Right hindlimb (tissue), 1 donor: ENCODE data around the gene KCNK18.
A peak's percentile ranks its signal among the peaks of the same experiment; 100 is the strongest.
"Not testable (repeated sequence)": the region's sequence is repeated elsewhere in the genome, so short reads cannot be mapped to it uniquely, and the experiment has no call there.

Experiments
- DNase-seq: peaks from one replicate; pipeline ENCODE4 v3.0.0-alpha.2; 2018

KCNK18 gene

DNA sequence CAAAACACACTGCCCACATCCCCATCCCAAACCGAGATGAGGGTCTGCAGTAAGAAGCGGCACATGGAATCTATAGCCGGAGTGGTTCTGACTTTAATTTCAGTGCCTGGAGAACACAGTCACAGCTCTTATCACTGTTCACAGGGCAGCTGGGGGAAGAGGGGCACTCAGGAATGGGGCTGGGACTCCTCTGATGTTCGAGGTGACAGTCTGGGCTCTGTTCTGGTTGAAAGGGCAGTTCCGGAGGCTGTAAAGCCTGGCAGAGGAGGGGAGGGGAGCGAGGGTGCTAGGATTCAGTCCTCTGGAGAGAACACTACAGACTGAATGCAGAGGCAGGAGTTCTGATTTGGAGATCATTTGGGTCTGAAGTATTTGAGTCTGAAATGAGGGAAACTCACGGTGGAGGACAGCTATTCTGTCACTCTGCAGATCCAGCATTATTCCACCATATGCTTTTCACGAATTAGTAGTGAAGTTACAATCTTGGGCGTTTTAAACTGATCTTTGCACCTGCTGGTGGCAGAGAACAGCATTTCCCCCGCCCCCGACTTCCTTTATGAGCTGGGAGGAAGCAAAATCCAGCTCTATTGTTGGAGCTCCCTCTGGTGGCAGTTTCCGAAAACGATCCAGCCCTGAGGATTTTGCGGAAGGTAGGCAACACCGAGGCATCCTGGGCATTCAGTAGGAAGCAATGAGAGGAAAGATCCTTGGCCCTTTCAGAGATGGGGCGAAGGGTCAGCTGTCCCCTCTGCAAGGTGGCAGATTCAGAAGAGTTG lies 22.7 kb upstream of the KCNK18 start:
- DNase-seq: peak; percentile 76

DNA sequence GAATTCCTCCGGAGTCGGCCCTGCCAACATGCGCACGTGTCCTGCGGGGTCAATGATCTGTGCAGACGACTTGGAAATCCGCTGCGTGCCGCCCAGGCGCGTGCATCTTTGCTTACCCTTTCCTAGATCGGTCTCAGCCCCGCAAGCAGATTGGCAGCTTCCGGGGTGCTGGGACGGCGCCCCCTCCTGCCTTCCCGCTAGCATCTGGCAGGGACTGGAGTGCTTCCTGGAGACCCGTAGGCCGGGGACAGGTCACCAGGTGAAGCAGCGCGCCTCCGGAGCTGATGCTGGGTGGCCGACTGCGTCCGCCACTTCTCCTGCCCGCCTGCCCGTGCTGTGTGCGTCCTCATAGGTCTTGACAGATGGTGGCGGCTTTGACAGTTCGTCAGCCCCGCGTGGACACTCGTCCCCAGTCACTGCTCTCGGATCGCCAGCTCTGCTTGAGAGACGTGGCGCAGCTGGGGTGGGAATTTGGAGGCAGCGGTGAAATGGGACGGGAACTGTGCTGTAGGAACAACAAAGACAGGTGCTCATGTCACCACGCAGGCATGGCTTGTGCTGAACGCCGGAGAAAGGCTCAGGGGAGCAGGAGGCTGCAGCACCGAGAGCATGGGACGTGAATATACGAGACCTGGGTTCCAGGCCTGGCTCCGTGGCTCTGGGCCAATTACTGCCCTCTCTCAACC lies 21.9 kb upstream of the KCNK18 start:
- peak; percentile 29 for DNase-seq

- peak; percentile 74 for DNase-seq
Observed at GRCh38 chr10:117175901-117176534, 21.3 kb upstream of the KCNK18 start.

- no peak for DNase-seq
Observed at GRCh38 chr10:117178190-117178589, 19.1 kb upstream of the KCNK18 start.

DNA sequence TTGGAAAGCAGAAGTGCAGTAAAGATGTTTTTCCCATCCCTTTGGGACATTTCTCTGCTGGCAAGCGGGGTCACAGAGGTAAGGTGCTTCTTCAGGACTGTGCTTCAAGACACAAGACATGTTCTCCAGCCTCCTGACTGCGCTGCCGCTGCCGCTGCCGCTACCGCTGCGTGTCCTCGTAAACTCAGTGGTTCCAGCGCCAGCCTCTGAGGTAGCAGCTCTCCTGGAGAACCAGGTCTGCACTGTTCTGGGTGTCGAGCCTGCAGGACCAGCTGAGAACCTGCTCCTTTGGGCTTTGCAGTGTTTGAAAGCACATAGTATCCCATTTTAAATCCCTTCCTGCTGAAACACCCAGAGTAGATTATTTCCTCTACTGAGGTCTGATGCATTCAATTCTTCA lies 13.0 kb upstream of the KCNK18 start:
- DNase-seq: no peak

DNA sequence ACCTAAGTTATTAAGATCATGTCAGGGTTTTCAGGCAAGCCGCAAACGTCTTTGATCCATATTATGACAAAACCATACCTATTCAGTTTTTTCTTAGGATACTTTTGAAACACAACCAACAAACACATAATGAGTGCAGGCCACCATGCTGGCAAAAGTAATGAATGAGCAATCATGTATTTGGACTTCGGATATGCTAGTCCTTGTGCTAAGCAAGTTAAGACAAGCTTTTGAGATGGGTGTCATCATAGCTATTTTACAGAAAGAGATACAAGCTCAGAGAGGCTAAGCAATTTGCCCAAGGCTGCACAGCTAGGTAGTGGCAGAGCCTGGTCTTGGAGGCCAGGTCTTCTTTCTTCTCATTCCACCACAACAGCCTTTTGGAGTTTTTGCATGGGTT lies 12.5 kb upstream of the KCNK18 start:
- no peak for DNase-seq

GRCh38 chr10:117185817-117186216 lies 11.5 kb upstream of the KCNK18 start:
- DNase-seq: not testable (repeated sequence)

DNA sequence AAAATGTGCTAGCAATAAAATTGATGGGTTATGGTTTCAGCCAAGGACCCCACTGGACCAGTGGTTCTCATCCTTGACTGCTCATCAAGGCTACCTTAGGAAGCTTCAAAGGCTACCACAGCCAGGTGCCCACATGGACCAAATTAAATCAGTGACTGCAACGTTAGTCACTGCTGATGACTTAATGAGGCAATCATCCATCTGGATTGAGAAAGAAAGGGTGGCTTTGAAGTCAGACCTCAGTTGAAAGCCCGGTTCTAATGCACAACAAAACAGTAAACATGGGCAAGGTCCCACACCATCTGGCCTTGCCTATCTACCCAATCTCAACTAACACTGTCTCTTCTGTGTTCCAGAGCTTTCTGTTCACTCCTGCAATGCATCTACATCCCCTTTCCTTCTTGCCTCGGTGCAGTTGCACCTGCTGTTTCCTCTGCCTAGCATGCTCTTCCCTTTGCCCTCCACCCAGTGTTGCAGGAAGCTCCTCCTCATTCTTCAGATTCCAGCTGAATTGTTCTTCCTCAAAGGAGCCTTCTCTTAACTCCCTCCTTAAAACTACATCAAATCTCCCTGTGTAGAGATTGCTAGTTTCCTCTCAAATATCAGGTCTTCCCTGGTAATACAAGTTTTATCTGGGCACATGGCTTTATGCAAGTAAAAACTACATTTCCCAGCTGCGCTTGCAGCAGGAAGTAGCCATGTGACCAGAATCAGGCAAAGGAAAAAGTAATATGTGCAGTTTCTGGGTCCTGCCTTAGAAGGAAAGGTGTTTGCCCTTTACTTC lies 10.3 kb upstream of the KCNK18 start:
- no peak for DNase-seq

- DNase-seq: no peak
Observed at GRCh38 chr10:117188371-117188770, 8.9 kb upstream of the KCNK18 start.

GRCh38 chr10:117189557-117189956 lies 7.7 kb upstream of the KCNK18 start:
- no peak for DNase-seq

- no peak for DNase-seq
Observed at GRCh38 chr10:117198088-117198487, 799 bp downstream of the KCNK18 start.

GRCh38 chr10:117201826-117202225 lies 4.5 kb downstream of the KCNK18 start:
- DNase-seq: no peak

DNA sequence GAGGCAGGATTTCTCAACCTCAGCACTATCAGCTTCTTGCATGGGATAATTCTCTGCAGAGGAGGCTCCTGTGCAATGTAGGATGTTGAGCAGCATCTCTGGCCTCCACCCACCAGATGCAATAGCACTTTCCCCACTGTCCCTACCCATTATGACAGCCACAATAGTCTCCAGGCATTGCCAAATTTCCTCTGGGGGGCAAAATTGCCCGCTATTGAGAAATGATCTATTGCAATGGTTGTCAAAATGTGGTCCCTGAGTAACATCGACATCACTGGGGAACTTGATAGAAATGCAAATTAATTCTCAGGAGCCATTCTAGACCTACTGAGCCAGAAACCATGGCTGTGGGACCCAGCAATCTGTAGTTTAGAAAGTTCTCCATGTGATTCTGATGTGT lies 7.0 kb downstream of the KCNK18 start:
- DNase-seq: no peak

GRCh38 chr10:117212176-117212575 lies 14.9 kb downstream of the KCNK18 start:
- no peak for DNase-seq

GRCh38 chr10:117214401-117214800 lies 17.1 kb downstream of the KCNK18 start:
- no peak for DNase-seq

- DNase-seq: no peak
Observed at GRCh38 chr10:117215079-117215478, 17.8 kb downstream of the KCNK18 start.

DNA sequence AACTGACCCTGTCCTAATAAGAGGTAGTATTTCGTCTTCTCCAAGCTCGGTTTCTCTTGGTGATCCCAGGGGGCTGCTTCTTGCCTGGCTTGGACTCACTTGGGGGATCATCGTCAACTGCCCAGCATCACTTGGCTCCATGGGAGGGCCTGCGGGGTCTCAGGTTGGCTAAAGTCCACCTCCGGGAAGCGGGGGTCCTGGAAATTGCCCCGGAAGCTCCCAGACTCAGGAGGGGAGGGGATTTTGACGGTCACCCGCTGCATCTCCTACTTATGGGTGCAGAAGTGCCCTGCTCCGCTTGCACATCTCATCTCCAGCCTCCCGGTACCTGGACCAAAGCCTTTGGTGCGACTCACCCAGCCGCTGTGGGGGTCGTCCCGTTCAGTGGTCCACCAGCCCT lies 18.7 kb downstream of the KCNK18 start:
- no peak for DNase-seq

- DNase-seq: peak; percentile 70
Observed at GRCh38 chr10:117216611-117217195, 19.4 kb downstream of the KCNK18 start.

- DNase-seq: peak; percentile 34
Observed at GRCh38 chr10:117217196-117217761, 20.0 kb downstream of the KCNK18 start.

DNA sequence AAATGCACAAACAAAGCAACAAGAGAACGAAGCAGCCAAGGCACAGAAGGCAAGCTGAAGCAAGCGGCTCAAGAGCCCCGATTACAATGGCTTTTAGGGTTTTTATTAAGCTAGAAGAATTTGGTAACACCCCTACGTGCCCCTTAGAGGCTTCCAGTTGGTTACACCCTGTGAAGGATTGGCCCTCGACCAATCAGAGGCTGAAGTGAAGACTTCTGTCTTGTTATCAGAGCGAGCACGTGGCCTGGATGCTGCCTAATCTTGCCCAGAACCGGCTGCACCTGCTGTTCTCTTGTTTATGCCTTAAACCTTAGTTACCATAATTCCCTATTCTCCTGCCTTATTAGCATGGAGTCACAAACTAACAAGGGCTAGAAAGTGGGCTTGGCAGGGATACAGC lies 21.4 kb downstream of the KCNK18 start:
- DNase-seq: no peak

GRCh38 chr10:117221156-117221711 lies 23.9 kb downstream of the KCNK18 start:
- no peak for DNase-seq

DNA sequence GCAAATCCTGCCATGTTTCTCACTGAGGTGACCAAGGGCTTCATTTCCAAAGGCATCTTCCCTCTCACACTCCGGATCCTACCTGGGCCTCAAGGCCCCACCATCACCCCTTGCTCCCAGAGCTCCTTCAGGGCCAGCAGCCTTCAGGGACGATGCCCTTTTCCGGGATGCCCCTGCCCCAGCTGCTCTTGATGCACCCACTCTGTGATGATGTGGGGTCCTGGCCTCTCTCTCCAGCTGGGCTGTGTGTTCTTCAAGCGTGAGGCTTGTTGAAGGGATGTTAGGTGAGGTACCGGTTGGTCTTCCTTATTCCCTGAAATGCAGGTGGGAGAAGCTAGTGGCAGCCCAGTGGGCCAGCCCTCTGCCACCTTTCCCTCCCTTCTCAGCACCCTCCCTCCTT lies 25.3 kb downstream of the KCNK18 start:
- no peak for DNase-seq
